GM21576 (cell line): ENCODE data around the gene HDAC9.
"Not testable (repeated sequence)": the region's sequence is repeated elsewhere in the genome, so short reads cannot be mapped to it uniquely, and the experiment has no call there.

ENCODE experiments used
- ATAC-seq: cut with Tn5 transposase; IDR thresholded peaks from one replicate; pipeline ENCODE4 v1.9.1; 2021; ENCODE audit warnings: mild to moderate bottlenecking, moderate library complexity; ENCODE audit not compliant: unreplicated experiment

Gene HDAC9

GRCh38 chr7:18996583-18996982 is 501.0 kb downstream of the HDAC9 start:
- no peak for ATAC-seq

GRCh38 chr7:18997477-18998150 is 502.1 kb downstream of the HDAC9 start:
- no peak for ATAC-seq

DNA sequence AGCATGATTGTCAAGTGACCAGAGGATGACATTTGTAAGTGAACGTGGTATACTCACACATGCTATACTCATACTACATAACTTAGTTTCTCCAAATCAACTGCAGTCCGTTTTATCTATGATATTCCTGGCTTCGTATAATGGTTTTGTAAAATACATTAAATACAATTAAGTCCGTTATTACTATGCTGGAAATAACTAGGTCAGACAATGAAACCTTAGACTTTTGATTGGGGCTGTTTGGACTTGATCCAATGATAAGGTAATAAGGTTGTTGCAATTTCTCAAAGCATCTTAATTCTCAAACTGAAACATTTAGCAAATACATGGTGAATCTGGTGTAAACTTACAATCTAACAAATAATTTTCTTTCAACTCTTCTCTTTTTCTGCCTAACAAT is 504.9 kb downstream of the HDAC9 start:
- no peak for ATAC-seq

DNA sequence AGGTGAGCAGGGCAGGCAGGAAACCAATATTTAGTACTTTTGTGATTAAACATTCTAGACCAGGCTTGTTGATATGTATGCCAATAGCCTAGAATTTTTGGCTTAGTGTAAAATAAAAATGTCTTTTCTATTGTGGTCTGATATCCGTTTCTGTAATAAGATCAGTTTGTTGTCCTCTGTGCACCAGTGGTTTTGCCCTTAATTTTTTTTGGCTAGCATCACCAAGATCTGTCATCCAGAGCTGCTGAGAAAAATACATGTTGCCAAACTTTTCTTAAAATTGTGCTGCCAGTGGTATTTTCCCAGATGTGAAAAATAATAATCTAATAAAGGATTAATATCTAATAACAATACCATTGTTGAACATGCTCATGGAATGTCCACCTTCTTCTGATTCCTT is 506.3 kb downstream of the HDAC9 start:
- no peak for ATAC-seq

DNA sequence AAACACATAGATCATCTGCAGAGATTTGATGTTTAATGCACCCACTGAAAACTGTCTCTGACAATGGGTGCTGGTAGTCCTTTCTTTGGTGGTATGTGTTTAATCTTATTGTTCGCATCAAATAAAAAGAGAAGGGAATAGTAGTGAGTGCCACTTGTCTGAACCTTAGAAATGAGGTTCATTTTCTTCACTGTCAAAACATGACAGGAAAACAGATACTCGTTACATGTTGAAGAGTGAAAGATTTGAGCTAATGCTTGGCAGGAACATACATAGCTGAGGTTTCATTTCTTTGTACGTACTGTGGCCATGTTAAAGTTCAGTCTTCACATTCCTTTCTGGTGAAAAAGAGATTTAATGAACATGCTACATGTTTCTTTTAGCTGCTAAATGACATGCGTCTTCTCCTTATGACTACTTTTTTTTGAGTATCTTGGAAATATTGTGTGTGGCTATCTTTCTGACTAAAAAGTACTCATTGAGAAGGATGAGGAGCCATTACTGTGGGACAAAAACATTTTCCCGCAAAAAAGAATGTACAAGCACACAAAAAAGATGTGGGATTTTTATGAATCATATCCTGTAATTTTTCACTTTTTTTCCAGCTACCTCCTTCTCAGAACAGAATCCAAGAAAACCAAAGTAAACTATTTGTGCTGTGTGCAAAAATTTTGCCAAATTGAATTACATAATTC is 513.8 kb downstream of the HDAC9 start:
- no peak for ATAC-seq

DNA sequence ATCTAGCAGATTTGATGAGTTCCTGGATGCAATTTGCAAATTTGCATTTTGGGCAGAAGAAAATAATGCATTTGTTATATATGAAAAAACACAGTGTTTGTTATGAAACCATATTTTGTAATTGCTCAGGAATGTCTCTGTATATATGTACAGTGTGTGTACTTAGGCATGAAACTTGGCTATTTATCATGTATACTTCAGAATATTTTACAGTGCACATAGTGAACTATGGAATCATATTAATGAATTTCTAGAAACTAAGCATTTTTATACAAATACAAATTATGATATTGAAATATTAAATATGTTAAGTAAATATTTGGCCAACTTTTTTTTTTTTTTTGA is 514.4 kb downstream of the HDAC9 start:
- no peak for ATAC-seq

- ATAC-seq: no peak
Measured at GRCh38 chr7:19011212-19011611, 515.7 kb downstream of the HDAC9 start.

DNA sequence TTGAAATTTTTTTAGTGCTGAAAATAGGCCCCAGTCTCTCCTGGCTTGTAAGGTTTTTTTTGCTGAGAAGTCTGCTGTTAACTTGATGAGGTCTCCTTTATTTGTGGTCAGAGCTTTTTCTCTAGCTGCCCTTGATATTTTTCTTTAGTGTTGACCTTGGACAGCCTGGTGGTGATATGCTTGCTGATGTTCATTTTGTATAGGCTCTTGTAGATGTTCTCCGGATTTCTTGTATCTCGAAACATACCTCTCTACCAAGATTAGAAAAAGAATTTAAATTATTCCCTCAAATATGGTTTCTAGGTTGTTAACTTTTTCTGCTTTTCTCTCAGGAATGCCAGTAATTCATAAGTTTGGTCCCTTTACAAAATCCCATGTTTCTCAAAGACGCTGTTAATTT is 519.5 kb downstream of the HDAC9 start:
- ATAC-seq: no peak

DNA sequence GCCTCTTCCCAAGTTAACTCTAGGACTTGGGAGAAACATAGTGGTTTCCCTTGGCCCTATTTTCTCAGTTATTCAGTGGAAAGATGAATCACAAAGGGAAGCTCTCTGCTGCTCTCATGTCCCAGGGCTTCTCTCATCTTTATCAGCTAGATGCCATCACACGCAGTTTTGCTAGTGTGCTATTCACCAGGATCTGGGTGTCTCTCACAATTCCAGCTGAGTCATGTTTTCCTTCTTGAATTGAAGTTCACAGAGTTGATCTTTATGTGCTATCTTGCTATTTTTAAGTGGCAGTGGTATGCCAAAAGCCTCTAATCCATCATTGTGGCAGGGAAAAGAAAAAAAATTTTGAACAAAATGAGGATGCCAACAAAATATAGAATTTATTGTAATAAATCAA is 520.6 kb downstream of the HDAC9 start:
- ATAC-seq: no peak

GRCh38 chr7:19017374-19017773 is 521.8 kb downstream of the HDAC9 start:
- ATAC-seq: no peak

GRCh38 chr7:19020062-19020461 is 524.5 kb downstream of the HDAC9 start:
- no peak for ATAC-seq

- no peak for ATAC-seq
Measured at GRCh38 chr7:19020711-19021110, 525.2 kb downstream of the HDAC9 start.

DNA sequence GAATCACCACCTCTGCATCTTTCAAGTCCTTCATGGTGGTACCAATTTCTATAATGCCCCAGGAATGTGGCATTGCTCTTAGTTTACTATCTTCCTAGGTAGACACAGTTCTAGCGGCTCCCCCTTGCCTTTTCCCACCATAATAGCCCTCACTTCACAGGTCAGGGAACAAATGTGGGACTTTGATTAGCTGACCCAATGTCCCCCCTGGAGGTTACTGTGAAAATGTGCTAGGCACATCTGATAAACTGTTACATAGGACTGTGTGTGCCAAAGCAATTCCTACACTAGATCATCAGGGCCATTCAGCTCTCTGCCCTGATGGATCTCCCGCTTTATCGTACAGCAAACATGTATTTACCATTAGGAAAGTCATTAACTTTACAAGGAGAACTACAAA is 527.9 kb downstream of the HDAC9 start:
- no peak for ATAC-seq

DNA sequence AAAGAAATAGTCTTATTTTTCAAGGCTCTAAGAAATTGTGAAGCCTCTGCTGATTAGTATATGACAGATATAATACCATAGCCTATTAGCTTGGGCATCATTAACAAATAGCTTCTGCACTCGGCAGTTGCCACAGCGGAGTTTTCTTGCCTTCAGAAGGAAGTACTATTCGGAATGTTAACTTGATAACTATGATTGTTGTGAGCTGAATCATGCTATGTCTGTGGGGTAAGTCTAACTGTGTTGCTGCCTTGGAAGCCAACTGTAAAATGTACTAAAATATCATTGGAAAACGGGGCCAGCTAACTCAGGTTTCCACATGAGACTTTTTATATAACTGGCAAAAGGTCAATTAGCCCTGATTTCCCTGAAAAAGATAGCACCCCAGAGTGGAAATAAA is 528.7 kb downstream of the HDAC9 start:
- no peak for ATAC-seq

- ATAC-seq: no peak
Measured at GRCh38 chr7:19026888-19027287, 531.3 kb downstream of the HDAC9 start.

GRCh38 chr7:19030281-19030680 is 534.7 kb downstream of the HDAC9 start:
- no peak for ATAC-seq

DNA sequence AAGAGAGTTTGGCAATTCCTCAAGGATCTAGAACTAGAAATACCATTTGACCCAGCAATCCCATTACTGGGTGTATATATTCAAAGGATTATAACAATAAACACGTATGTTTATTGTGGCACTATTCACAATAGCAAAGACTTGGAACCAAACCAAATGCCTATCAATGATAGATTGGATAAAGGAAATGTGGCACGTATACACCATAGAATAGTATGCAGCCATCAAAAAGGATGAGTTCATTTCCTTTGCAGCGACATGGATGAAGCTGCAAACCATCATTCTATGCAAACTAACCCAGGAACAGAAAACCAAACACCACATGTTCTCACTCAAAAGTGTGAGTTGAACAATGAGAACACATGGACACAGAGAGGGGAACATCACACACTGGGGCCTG is 537.4 kb downstream of the HDAC9 start:
- not testable (repeated sequence) for ATAC-seq

GRCh38 chr7:19051767-19052375 is 556.3 kb downstream of the HDAC9 start:
- ATAC-seq: peak; percentile 84
